ENCODE measurements around the gene TTC12. TPM values are rescaled to one million over a fixed set of nuclear protein-coding genes. Genes with fewer than 3 reads are reported as not detected.

TTC12 gene
- total and polyA plus RNA-seq, 2 of the 13 experiments (the other 11 are each of a cell fraction or from before 2014, with no cell fraction given): 5.4 to 11.6 TPM

Other genes with a start within 250 kb of the TTC12 start
- 0.04 TPM in 1 of 2 replicates, not detected in the other for gene ANKK1, start 73.2 kb downstream of the TTC12 start, total RNA-seq (2016; rRNA removed; fragmentation: Illumina TruSeq; extraction: Trizol)
- 0.22 and 0.40 TPM in 2 replicates for gene ANKK1, start 73.2 kb downstream of the TTC12 start, polyA plus RNA-seq (2011; rRNA removed)
- not detected in 2 replicates for gene DRD2, start 160.8 kb downstream of the TTC12 start, total RNA-seq (2016; rRNA removed; fragmentation: Illumina TruSeq; extraction: Trizol)
- gene DRD2, start 160.8 kb downstream of the TTC12 start, polyA plus RNA-seq (2011; rRNA removed): 0.16 TPM in 1 of 2 replicates, not detected in the other

All from HepG2 (cell line).